Effector memory CD8-positive, alpha-beta T cell (primary cell): Measurements from ENCODE around the gene ZNF519.
"Not testable (repeated sequence)": the region's sequence is repeated elsewhere in the genome, so short reads cannot be mapped to it uniquely, and the experiment has no call there.

ENCODE experiments used
- ATAC-seq: fragments of 150-1000 bp; cut with Tn5 transposase; replicated peaks from 2 replicates; pipeline ENCODE4 v1.10.0; 2021; ENCODE audit warnings: mild to moderate bottlenecking, moderate library complexity
- DNase-seq, 3 experiments: peaks; one replicate each; pipeline ENCODE4 v3.0.0; 2021
- H3K27ac Mint-ChIP-seq, 2 donors: one replicate each; pipeline ENCODE4 v1.8.0; 2022; ENCODE audit warnings: mild to moderate bottlenecking in 2 of 2, mixed read lengths in 2 of 2, moderate library complexity in 2 of 2
- H3K27me3 Mint-ChIP-seq, 2 donors: one replicate each; pipeline ENCODE4 v1.8.0; 2022; ENCODE audit warnings: mixed read lengths in 2 of 2
- H3K36me3 Mint-ChIP-seq: one replicate; pipeline ENCODE4 v1.8.0; 2022; ENCODE audit warnings: mild to moderate bottlenecking, moderate library complexity, mixed read lengths; ENCODE audit not compliant: insufficient read depth
- H3K4me1 Mint-ChIP-seq, 2 donors: one replicate each; pipeline ENCODE4 v1.8.0; 2022; ENCODE audit warnings: low read depth in 2 of 2, mixed read lengths in 2 of 2
- H3K4me3 Mint-ChIP-seq, 2 donors: one replicate each; pipeline ENCODE4 v1.8.0; 2022; ENCODE audit warnings: mild to moderate bottlenecking in 2 of 2, mixed read lengths in 2 of 2, moderate library complexity in 2 of 2
- H3K9me3 Mint-ChIP-seq, 2 donors: one replicate each; pipeline ENCODE4 v1.8.0; 2022; ENCODE audit warnings: mixed read lengths in 2 of 2

ZNF519 gene

DNA sequence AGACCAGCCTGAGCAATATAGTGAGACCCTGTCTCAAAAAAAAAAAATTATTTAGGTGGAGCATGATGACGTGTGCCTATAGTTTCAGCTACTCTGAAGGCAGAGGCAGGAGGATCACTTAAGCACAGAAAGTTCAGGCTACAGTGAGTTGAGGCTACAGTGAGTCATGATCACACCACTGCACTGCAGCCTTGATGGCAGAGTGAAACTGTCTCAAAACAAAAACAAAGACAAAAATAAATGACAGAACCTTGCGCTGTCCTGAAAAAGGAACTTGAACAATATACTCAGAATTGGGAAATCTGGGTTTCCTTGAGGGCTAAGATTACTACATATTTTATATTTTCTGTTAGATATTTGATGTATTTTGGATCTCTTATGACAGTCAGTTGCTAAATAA is 7.3 kb upstream of the ZNF519 start:
- not testable (repeated sequence) for H3K4me3 Mint-ChIP-seq, H3K36me3 Mint-ChIP-seq, H3K4me1 Mint-ChIP-seq, H3K27ac Mint-ChIP-seq, DNase-seq, ATAC-seq, H3K9me3 Mint-ChIP-seq
- peaks cover 6 to 21% of the 10 kb centered on the region in 2 donors for H3K27me3 Mint-ChIP-seq

DNA sequence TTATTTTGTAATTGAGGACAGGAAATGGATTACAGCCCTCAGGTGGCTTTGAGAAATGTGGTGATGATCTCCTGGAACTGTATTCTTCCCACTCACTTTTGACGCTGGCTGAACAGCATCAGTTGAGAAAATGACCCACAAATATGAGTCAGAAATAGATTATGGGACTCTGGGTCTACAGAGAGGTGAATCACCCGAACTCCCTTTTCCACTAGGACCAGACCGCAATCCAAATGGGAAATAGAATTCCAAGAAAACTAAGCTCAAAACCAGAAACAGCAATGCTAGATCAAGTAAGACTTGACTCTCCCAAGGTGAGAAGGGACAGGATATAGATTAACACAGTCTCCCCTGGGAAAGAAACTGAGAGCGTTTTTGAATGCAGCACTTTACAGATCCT is 5.7 kb upstream of the ZNF519 start:
- not testable (repeated sequence) for H3K9me3 Mint-ChIP-seq, H3K27ac Mint-ChIP-seq, DNase-seq, H3K4me3 Mint-ChIP-seq, H3K36me3 Mint-ChIP-seq, H3K4me1 Mint-ChIP-seq, ATAC-seq
- H3K27me3 Mint-ChIP-seq, result peaks cover 6 to 20% of the 10 kb centered on the region in 2 donors

- H3K4me1 Mint-ChIP-seq, H3K27me3 Mint-ChIP-seq, DNase-seq, H3K9me3 Mint-ChIP-seq, H3K36me3 Mint-ChIP-seq: not testable (repeated sequence)
- Mint-ChIP-seq H3K4me3 (peak overlapping the region; percentile 89 to 94), H3K27ac (peak overlapping the region; percentile 80 to 89)
- ATAC-seq, result peak; percentile 34
Measured at GRCh38 chr18:14131696-14132270, 452 bp downstream of the ZNF519 start.

GRCh38 chr18:14130804-14131203 is 1.4 kb downstream of the ZNF519 start:
- not testable (repeated sequence) for H3K4me1 Mint-ChIP-seq, H3K27ac Mint-ChIP-seq, H3K27me3 Mint-ChIP-seq, DNase-seq, ATAC-seq, H3K36me3 Mint-ChIP-seq, H3K9me3 Mint-ChIP-seq
- H3K4me3 Mint-ChIP-seq, result peak overlapping the region; percentile 89 to 94

- no peak overlapping the region for H3K27ac Mint-ChIP-seq
- ATAC-seq, result no peak
- no peaks in the 10 kb centered on the region for H3K27me3 Mint-ChIP-seq
- no peak for DNase-seq
- H3K4me3 Mint-ChIP-seq, result no peak overlapping the region
- H3K36me3 Mint-ChIP-seq, result peaks cover 3% of the 10 kb centered on the region
- H3K9me3 Mint-ChIP-seq, result no peaks in the 10 kb centered on the region
- H3K4me1 Mint-ChIP-seq, result peaks cover 3 to 9% of the 10 kb centered on the region in 2 donors
Measured at GRCh38 chr18:14124689-14125088, 7.5 kb downstream of the ZNF519 start.

DNA sequence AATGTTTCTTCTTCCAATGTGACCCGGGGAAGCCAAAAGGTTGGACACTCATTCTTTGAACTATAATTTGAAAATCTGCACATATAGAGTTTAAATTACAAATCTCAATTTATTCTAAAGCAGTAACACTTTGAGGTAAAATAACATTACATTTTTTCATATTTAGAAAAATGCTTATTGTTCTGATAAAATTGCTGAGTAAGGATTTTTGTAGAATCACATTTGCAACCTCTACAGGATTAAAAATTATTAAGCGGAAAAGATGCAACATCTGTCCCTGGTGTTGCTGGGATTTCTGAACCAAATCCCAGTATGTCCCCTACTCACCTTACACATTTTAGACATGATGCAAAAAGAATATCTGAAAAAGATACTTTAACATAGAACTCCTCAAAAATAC is 10.1 kb downstream of the ZNF519 start:
- H3K4me3 Mint-ChIP-seq, result no peak overlapping the region
- H3K36me3 Mint-ChIP-seq, result peaks cover 3% of the 10 kb centered on the region
- no peaks in the 10 kb centered on the region for H3K9me3 Mint-ChIP-seq
- no peak overlapping the region for H3K27ac Mint-ChIP-seq
- DNase-seq (no peak), ATAC-seq (no peak)
- peaks cover 0 to 8% of the 10 kb centered on the region in 2 donors for H3K4me1 Mint-ChIP-seq
- H3K27me3 Mint-ChIP-seq, result no peaks in the 10 kb centered on the region

- H3K4me3 Mint-ChIP-seq, result no peak overlapping the region
- H3K27ac Mint-ChIP-seq, result no peak overlapping the region
- H3K4me1 Mint-ChIP-seq, result peaks cover 0 to 8% of the 10 kb centered on the region in 2 donors
- H3K27me3 Mint-ChIP-seq, result no peaks in the 10 kb centered on the region
- ATAC-seq (no peak), DNase-seq (no peak)
- no peaks in the 10 kb centered on the region for H3K9me3 Mint-ChIP-seq
- peaks cover 3% of the 10 kb centered on the region for H3K36me3 Mint-ChIP-seq
Measured at GRCh38 chr18:14120926-14121325, 11.3 kb downstream of the ZNF519 start.

DNA sequence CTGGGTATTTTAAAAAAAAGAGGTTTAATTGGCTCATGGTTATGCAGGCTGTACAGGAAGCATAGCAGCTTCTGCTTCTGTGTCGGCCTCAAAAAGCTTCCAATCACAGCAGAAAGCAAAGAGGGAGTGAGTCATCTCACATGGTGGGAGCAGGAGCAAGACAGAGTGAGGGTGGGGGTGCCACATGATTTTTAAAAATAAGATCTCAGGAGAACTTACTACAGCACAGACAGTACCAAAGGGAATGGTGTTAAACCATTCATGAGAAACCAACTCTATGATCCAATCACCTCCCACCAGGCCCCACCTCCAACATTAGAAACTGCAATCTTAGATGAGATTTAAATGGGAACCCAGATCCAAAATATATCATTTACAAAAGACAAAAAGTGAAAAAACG is 14.6 kb downstream of the ZNF519 start:
- Mint-ChIP-seq H3K27ac (no peak overlapping the region), H3K4me3 (no peak overlapping the region), H3K4me1 (peaks cover 0 to 5% of the 10 kb centered on the region in 2 donors), H3K36me3 (no peaks in the 10 kb centered on the region), H3K27me3 (no peaks in the 10 kb centered on the region), H3K9me3 (no peaks in the 10 kb centered on the region)
- DNase-seq, result no peak
- no peak for ATAC-seq

DNA sequence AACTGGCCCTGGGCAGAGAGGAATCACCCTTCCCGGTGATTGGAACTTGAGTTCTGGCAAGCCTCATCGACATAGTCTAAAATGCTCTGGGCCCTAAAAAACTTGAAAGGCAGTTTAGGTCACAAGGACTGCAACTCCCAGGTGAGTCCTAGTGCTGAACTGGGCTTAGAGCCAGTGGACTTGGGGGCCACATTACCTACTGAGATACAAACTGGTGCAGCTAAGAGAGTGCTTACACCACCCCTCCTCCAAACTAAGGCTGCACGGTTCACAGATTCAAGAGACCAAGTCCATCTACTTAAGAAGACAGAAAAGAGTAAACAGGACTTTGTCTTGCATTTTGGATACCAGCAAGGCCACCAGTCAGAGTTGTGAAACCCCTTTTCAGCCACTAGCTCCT is 25.3 kb downstream of the ZNF519 start:
- no peaks in the 10 kb centered on the region for H3K4me1 Mint-ChIP-seq
- H3K36me3 Mint-ChIP-seq, result no peaks in the 10 kb centered on the region
- DNase-seq (no peak), ATAC-seq (no peak)
- no peak overlapping the region for H3K27ac Mint-ChIP-seq
- H3K4me3 Mint-ChIP-seq, result no peak overlapping the region
- H3K9me3 Mint-ChIP-seq, result peaks cover 9 to 15% of the 10 kb centered on the region in 2 donors
- no peaks in the 10 kb centered on the region for H3K27me3 Mint-ChIP-seq

GRCh38 chr18:14104906-14105748 is 27.1 kb downstream of the ZNF519 start:
- peaks cover 3% of the 10 kb centered on the region in 2 donors for H3K4me1 Mint-ChIP-seq
- no peaks in the 10 kb centered on the region for H3K27me3 Mint-ChIP-seq
- no peak overlapping the region for H3K4me3 Mint-ChIP-seq
- DNase-seq (no peak), ATAC-seq (no peak)
- H3K36me3 Mint-ChIP-seq, result no peaks in the 10 kb centered on the region
- no peak overlapping the region for H3K27ac Mint-ChIP-seq
- H3K9me3 Mint-ChIP-seq, result peaks cover 9 to 15% of the 10 kb centered on the region in 2 donors

- Mint-ChIP-seq H3K36me3 (no peaks in the 10 kb centered on the region), H3K4me3 (no peak overlapping the region), H3K27ac (no peak overlapping the region), H3K9me3 (peaks cover 9 to 15% of the 10 kb centered on the region in 2 donors), H3K27me3 (no peaks in the 10 kb centered on the region), H3K4me1 (peaks cover 3 to 6% of the 10 kb centered on the region in 2 donors)
- ATAC-seq (no peak), DNase-seq (no peak)
Measured at GRCh38 chr18:14104201-14104600, 28.0 kb downstream of the ZNF519 start.

DNA sequence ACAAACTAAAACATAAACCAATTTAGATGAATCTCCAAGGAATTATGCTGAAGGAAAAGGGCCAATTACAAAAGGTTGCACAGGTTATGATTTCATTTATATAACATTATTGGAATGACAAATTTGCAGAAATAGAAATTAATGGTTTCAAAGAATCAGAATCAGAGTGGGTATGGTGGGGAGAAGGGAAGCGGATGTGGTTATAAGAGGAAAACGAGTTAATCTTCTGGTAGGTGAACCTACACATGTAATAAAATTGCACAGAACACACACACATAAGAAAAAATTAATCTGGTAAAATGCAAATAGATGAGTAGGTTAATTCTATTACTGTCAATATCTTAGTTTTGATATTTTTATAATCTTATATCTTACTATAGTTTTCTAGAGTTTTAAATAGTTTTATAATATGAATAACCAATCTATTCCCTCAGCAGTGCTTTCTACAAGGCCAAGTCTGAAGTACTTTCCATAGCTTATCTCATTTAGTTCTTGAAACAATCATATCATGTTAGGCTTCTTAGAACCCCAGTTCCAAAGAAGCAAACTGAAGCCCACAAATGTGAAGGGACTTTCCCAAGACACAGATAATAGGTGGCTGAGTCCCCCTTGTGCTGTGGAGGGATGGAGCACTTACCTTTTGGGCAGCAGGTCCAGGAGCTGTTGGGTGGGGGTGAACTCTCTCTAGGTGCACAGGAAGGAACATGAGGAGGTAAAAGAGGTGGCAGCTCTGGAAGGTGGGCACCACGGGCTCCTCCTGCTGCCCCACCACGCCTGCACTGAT is 31.5 kb downstream of the ZNF519 start:
- Mint-ChIP-seq H3K9me3 (peaks cover 7 to 8% of the 10 kb centered on the region in 2 donors), H3K27me3 (no peaks in the 10 kb centered on the region), H3K4me1 (peaks cover 3 to 6% of the 10 kb centered on the region in 2 donors), H3K4me3 (no peak overlapping the region), H3K36me3 (peaks cover 3% of the 10 kb centered on the region), H3K27ac (peak overlapping the region in 1 of 2 donors; percentile 57)
- ATAC-seq, result no peak
- no peak for DNase-seq

GRCh38 chr18:14098428-14098827 is 33.8 kb downstream of the ZNF519 start:
- Mint-ChIP-seq H3K27me3 (no peaks in the 10 kb centered on the region), H3K36me3 (peaks cover 3% of the 10 kb centered on the region), H3K4me3 (no peak overlapping the region), H3K9me3 (no peaks in the 10 kb centered on the region), H3K4me1 (peaks cover 3 to 6% of the 10 kb centered on the region in 2 donors), H3K27ac (no peak overlapping the region)
- ATAC-seq (no peak), DNase-seq (no peak)
